Fibroblast of the aortic adventitia (primary cell): ENCODE data around the gene CDC42BPB. TPM values are rescaled to one million over a fixed set of nuclear protein-coding genes. Genes with fewer than 3 reads are reported as not detected.

Experiments
- DNase-seq: peaks from one replicate; pipeline ENCODE4 v3.0.0-alpha.2; 2010; ENCODE audit warnings: low read depth
- H3K4me3 ChIP-seq: 2 replicates; pipeline ENCODE4 v1.5.1; 2011; ENCODE audit warnings: low read depth, mild to moderate bottlenecking, control low read depth, low read length, moderate library complexity
- CTCF ChIP-seq: IDR thresholded peaks from 2 replicates; pipeline ENCODE4 v1.5.1; 2011; ENCODE audit warnings: mild to moderate bottlenecking, low read length, control low read depth, inconsistent platforms; ENCODE audit not compliant: insufficient read depth
- total RNA-seq: library from RNA; depleted of rRNA; stranded (reverse); fragments of >200 nt; gene quantifications from 2 replicates; pipeline ENCODE4 v1.2.3, GENCODE V29; 2012; ENCODE audit warnings: low replicate concordance

Gene CDC42BPB
- total RNA-seq, 1 donor, result 78.4 TPM

GRCh38 chr14:102924632-102925588 is 132.4 kb downstream of the CDC42BPB start:
- peak; percentile 38 for TF ChIP-seq CTCF
- DNase-seq, result peak; percentile 8
- no peak overlapping the region for H3K4me3 ChIP-seq

- H3K4me3 ChIP-seq, result no peak overlapping the region
- no peak for TF ChIP-seq CTCF
- DNase-seq, result no peak
Measured at GRCh38 chr14:102923925-102924486, 133.3 kb downstream of the CDC42BPB start.

- no peak for TF ChIP-seq CTCF
- H3K4me3 ChIP-seq, result peak overlapping the region; percentile 37
- DNase-seq, result no peak
Measured at GRCh38 chr14:102923201-102923924, 134.0 kb downstream of the CDC42BPB start.

- no peak for TF ChIP-seq CTCF
- H3K4me3 ChIP-seq, result peak within 1 kb of the TSS; percentile 37
- no peak for DNase-seq
Measured at GRCh38 chr14:102922490-102923200, 134.7 kb downstream of the CDC42BPB start, which contains the start of gene AMN. TSS of gene AMN (plus strand) at chr14:102922663. CDS start at chr14:102922689, 26 bp downstream.

GRCh38 chr14:102920998-102921304 is 136.4 kb downstream of the CDC42BPB start:
- no peak for DNase-seq
- TF ChIP-seq CTCF, result no peak
- H3K4me3 ChIP-seq, result no peak overlapping the region

GRCh38 chr14:102920273-102920997 is 136.9 kb downstream of the CDC42BPB start:
- no peak overlapping the region for H3K4me3 ChIP-seq
- no peak for TF ChIP-seq CTCF
- no peak for DNase-seq
